ENCODE measurements around the gene CARHSP1. TPM values are rescaled to one million over a fixed set of nuclear protein-coding genes. Genes with fewer than 3 reads are reported as not detected.
"Not testable (repeated sequence)": the region's sequence is repeated elsewhere in the genome, so short reads cannot be mapped to it uniquely, and the experiment has no call there.

Gene CARHSP1
- total and polyA plus RNA-seq, 2 of the 8 experiments (the other 6 are each of a cell fraction or from before 2014, with no cell fraction given), result 292 to 300 TPM

- H3K27me3 ChIP-seq (replicated peaks in 1 of 4; ENCODE audit: control insufficient read depth in 3 of 4, extremely low read depth in 1 of 4, insufficient read depth in 3 of 4, low read length in 3 of 4); H3K36me3 ChIP-seq (ENCODE audit: control insufficient read depth in 2 of 4, insufficient read depth in 4 of 4, low read length in 3 of 4); H3K18ac ChIP-seq (ENCODE audit: extremely low read depth, low read length); H3K4me3 ChIP-seq (ENCODE audit: extremely low read depth in 1 of 4, insufficient read depth in 2 of 4, low read depth in 3 of 4, low read length in 4 of 4); H3K56ac ChIP-seq (replicated peaks; ENCODE audit: insufficient read length, low read depth, low read length); H2BK120ac ChIP-seq (replicated peaks; ENCODE audit: low read depth, low read length); H3K27ac ChIP-seq (ENCODE audit: low read depth, low read length); H2AK5ac ChIP-seq (ENCODE audit: low read depth, low read length); H3K23ac ChIP-seq (ENCODE audit: insufficient read length); H4K5ac ChIP-seq (ENCODE audit: insufficient read length, low read depth, low read length); H3K9me3 ChIP-seq (ENCODE audit: insufficient read depth in 2 of 2, low read depth in 1 of 2, low read length in 1 of 2); CTCF ChIA-PET (ENCODE audit: partially characterized antibody); H3K4me2 ChIP-seq (ENCODE audit: insufficient read depth in 1 of 2, low read depth in 2 of 2, low read length in 2 of 2); DNase-seq (ENCODE audit: low read depth in 1 of 2, low spot score in 2 of 2); H3K4ac ChIP-seq (replicated peaks; ENCODE audit: insufficient read length, low read depth, low read length); H4K91ac ChIP-seq (replicated peaks; ENCODE audit: insufficient read length, low read length); H2BK5ac ChIP-seq (ENCODE audit: low read depth, low read length); H3K23me2 ChIP-seq (ENCODE audit: low read depth, low read length); H2BK12ac ChIP-seq (ENCODE audit: low read depth, low read length); FAIRE-seq; H3K9ac ChIP-seq (replicated peaks in 1 of 4; ENCODE audit: extremely low read depth in 1 of 4, low read depth in 3 of 4, low read length in 3 of 4); H2BK20ac ChIP-seq (ENCODE audit: low read length); H3K4me1 ChIP-seq (replicated peaks in 1 of 4; ENCODE audit: control insufficient read depth in 3 of 4, insufficient read depth in 4 of 4, low read length in 3 of 4); H2AFZ ChIP-seq (ENCODE audit: low read length); H3K14ac ChIP-seq (ENCODE audit: insufficient read length); H2BK15ac ChIP-seq (ENCODE audit: low read length); H4K8ac ChIP-seq (ENCODE audit: extremely low read depth, insufficient read depth, low read length); H3K79me1 ChIP-seq (ENCODE audit: low read depth, low read length); H4K20me1 ChIP-seq (replicated peaks in 1 of 2; ENCODE audit: control insufficient read depth in 1 of 2, insufficient read depth in 2 of 2, low read length in 2 of 2): not testable (repeated sequence)
- POLR2A ChIA-PET (ENCODE audit: partially characterized antibody), result interaction anchor here (1.2 kb wide), 1 partner anchor 11 kb away, joined by 3 read pairs; no protein-coding TSS in a partner anchor
- 87% methylated on average over 9 of the region's 12 CpGs; no CpG with 5 or more reads in 1 of the 2 experiments for WGBS, 2 experiments (ENCODE audit: extremely low coverage in 1 of 2, insufficient coverage in 1 of 2, insufficient read length in 1 of 2, insufficient replicate concordance in 2 of 2, low coverage in 1 of 2, low lambda C conversion rate in 2 of 2, missing lambda C conversion rate in 1 of 2)
- peaks cover 0 to 23% of the 10 kb centered on the region in 2 experiments; a peak in 2 of 4 replicates for H3K79me2 ChIP-seq (ENCODE audit: control insufficient read depth in 1 of 2, insufficient read depth in 2 of 2, low read length in 2 of 2)
These were observed 25.5 kb downstream of the CARHSP1 start for GRCh38 chr16:8843296-8843695.

DNA sequence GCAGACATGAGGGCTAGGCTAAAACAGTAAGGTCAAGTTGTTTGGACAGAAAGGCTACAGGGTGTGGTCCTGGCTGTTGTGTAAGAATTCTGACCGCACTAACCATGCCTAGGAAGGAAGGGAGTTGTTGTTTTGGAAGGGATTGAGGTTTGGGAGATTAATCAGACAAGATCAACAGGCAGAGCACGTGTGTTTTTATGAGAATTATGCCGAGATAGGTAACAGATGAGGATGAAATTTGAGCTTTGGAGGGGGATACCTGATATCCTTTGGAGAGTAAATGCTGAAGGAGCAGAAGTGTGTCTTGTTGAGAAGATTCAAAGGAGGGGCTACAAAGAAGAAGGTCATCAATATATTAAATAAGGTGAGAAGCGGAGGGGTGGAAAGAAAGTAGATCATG, 26.8 kb downstream of the CARHSP1 start:
- H3K4me3 ChIP-seq (ENCODE audit: extremely low read depth in 1 of 4, insufficient read depth in 2 of 4, low read depth in 3 of 4, low read length in 4 of 4); H2AFZ ChIP-seq (ENCODE audit: low read length); H3K79me1 ChIP-seq (ENCODE audit: low read depth, low read length); H2BK5ac ChIP-seq (ENCODE audit: low read depth, low read length); H3K4ac ChIP-seq (replicated peaks; ENCODE audit: insufficient read length, low read depth, low read length); H3K56ac ChIP-seq (replicated peaks; ENCODE audit: insufficient read length, low read depth, low read length); H4K91ac ChIP-seq (replicated peaks; ENCODE audit: insufficient read length, low read length); FAIRE-seq; H3K36me3 ChIP-seq (ENCODE audit: control insufficient read depth in 2 of 4, insufficient read depth in 4 of 4, low read length in 3 of 4); H3K9me3 ChIP-seq (ENCODE audit: insufficient read depth in 2 of 2, low read depth in 1 of 2, low read length in 1 of 2); H3K14ac ChIP-seq (ENCODE audit: insufficient read length); H3K18ac ChIP-seq (ENCODE audit: extremely low read depth, low read length); H3K4me1 ChIP-seq (replicated peaks in 1 of 4; ENCODE audit: control insufficient read depth in 3 of 4, insufficient read depth in 4 of 4, low read length in 3 of 4); H4K5ac ChIP-seq (ENCODE audit: insufficient read length, low read depth, low read length); H3K23ac ChIP-seq (ENCODE audit: insufficient read length); H3K4me2 ChIP-seq (ENCODE audit: insufficient read depth in 1 of 2, low read depth in 2 of 2, low read length in 2 of 2); CTCF ChIA-PET (ENCODE audit: partially characterized antibody); H3K9ac ChIP-seq (replicated peaks in 1 of 4; ENCODE audit: extremely low read depth in 1 of 4, low read depth in 3 of 4, low read length in 3 of 4); H2BK12ac ChIP-seq (ENCODE audit: low read depth, low read length); H4K8ac ChIP-seq (ENCODE audit: extremely low read depth, insufficient read depth, low read length); H2BK15ac ChIP-seq (ENCODE audit: low read length); H4K20me1 ChIP-seq (replicated peaks in 1 of 2; ENCODE audit: control insufficient read depth in 1 of 2, insufficient read depth in 2 of 2, low read length in 2 of 2); H3K27me3 ChIP-seq (replicated peaks in 1 of 4; ENCODE audit: control insufficient read depth in 3 of 4, extremely low read depth in 1 of 4, insufficient read depth in 3 of 4, low read length in 3 of 4); H2BK120ac ChIP-seq (replicated peaks; ENCODE audit: low read depth, low read length); DNase-seq (ENCODE audit: low read depth in 1 of 2, low spot score in 2 of 2); H3K27ac ChIP-seq (ENCODE audit: low read depth, low read length); H2AK5ac ChIP-seq (ENCODE audit: low read depth, low read length); H2BK20ac ChIP-seq (ENCODE audit: low read length); H3K23me2 ChIP-seq (ENCODE audit: low read depth, low read length): not testable (repeated sequence)
- peaks cover 0 to 28% of the 10 kb centered on the region in 2 experiments; a peak in 2 of 4 replicates for H3K79me2 ChIP-seq (ENCODE audit: control insufficient read depth in 1 of 2, insufficient read depth in 2 of 2, low read length in 2 of 2)
- POLR2A ChIA-PET (ENCODE audit: partially characterized antibody), result interaction anchor here (1.2 kb wide), 1 partner anchor 13 kb away, joined by 3 read pairs; no protein-coding TSS in a partner anchor
- 100% methylated on average over 3 of the region's 4 CpGs; no CpG with 5 or more reads in 1 of the 2 experiments for WGBS, 2 experiments (ENCODE audit: extremely low coverage in 1 of 2, insufficient coverage in 1 of 2, insufficient read length in 1 of 2, insufficient replicate concordance in 2 of 2, low coverage in 1 of 2, low lambda C conversion rate in 2 of 2, missing lambda C conversion rate in 1 of 2)
